Measurements from ENCODE around the gene GPC5.

Gene GPC5

DNA sequence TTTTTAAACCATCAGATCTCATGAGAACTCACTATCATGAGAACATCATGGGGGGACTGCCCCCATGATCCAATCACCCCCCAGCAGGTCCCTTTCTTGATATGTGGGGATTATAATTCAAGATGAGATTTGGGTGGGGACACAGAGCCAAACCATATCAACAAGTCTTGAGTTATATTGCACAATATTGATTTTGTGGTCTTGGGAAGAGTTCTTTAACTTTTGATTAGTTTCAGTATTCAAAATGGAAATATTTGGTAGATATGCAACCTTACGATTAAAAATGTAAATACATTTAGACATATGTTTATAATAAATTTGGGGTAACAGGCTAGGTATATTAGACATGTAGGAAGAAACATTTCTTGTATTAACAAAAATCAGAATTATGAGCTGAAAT, 188.2 kb downstream of the GPC5 start:
- H3K36me3 ChIP-seq (ENCODE audit: control insufficient read depth, insufficient read depth, low read length) = no peaks in the 10 kb centered on the region
- no peak overlapping the region for H3K4me3 ChIP-seq (ENCODE audit: low read length)
- H3K27me3 ChIP-seq (ENCODE audit: control insufficient read depth, insufficient read depth, low read length) = no peaks in the 10 kb centered on the region
- H3K9me3 ChIP-seq (ENCODE audit: control insufficient read depth, low read length) = no peaks in the 10 kb centered on the region
- H3K4me1 ChIP-seq (ENCODE audit: control insufficient read depth, insufficient read depth, low read length) = no peaks in the 10 kb centered on the region
- no peak overlapping the region for H3K9ac ChIP-seq (ENCODE audit: low read length)

DNA sequence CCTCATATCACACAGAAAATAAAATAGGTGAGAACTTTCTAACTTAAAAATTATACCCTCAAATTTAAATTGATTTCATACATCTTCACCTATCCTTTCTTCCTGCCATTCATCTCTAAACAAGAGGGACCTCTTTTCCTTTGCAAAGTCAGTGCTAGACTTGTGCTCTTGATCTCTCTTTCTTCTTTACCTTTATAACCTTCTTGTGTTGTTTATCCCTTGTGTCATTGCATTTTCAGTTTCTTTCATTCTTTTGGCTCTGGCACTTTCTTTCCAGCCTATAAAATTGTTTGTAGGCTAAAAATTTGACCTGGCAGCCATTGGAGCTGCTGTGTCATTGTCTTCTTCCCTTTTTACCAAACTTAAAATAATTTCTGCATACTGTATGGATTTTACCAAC, 190.1 kb downstream of the GPC5 start:
- Histone ChIP-seq H3K4me1 (ENCODE audit: control insufficient read depth, insufficient read depth, low read length) (no peaks in the 10 kb centered on the region), H3K36me3 (ENCODE audit: control insufficient read depth, insufficient read depth, low read length) (no peaks in the 10 kb centered on the region), H3K9me3 (ENCODE audit: control insufficient read depth, low read length) (no peaks in the 10 kb centered on the region), H3K4me3 (ENCODE audit: low read length) (no peak overlapping the region), H3K27me3 (ENCODE audit: control insufficient read depth, insufficient read depth, low read length) (no peaks in the 10 kb centered on the region), H3K9ac (ENCODE audit: low read length) (no peak overlapping the region)

- Histone ChIP-seq H3K36me3 (ENCODE audit: control insufficient read depth, insufficient read depth, low read length) (no peaks in the 10 kb centered on the region), H3K9ac (ENCODE audit: low read length) (no peak overlapping the region), H3K4me3 (ENCODE audit: low read length) (no peak overlapping the region), H3K4me1 (ENCODE audit: control insufficient read depth, insufficient read depth, low read length) (no peaks in the 10 kb centered on the region), H3K9me3 (ENCODE audit: control insufficient read depth, low read length) (no peaks in the 10 kb centered on the region), H3K27me3 (ENCODE audit: control insufficient read depth, insufficient read depth, low read length) (no peaks in the 10 kb centered on the region)
These were observed 193.9 kb downstream of the GPC5 start for GRCh38 chr13:91592056-91593014.

DNA sequence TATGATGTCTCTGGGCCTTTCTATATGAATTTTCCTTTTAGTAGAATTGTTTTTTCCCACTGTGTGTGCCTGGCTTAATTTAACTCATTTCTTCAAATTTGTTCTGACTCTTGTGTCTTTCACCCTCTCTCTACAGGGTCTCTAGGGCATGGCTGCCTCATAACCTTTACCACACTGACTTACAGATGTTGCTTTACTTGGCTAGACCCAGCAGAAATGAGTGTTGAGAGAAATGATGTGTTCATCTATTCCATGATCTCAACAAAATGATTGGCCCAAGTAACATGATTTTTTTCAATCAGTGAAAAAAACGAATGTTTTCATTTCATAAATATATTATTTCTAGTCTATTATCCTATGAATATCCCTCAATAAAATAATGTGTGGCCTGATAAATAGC, 195.0 kb downstream of the GPC5 start:
- H3K9me3 ChIP-seq (ENCODE audit: control insufficient read depth, low read length) = no peaks in the 10 kb centered on the region
- H3K27me3 ChIP-seq (ENCODE audit: control insufficient read depth, insufficient read depth, low read length) = no peaks in the 10 kb centered on the region
- no peak overlapping the region for H3K4me3 ChIP-seq (ENCODE audit: low read length)
- H3K4me1 ChIP-seq (ENCODE audit: control insufficient read depth, insufficient read depth, low read length) = no peaks in the 10 kb centered on the region
- no peak overlapping the region for H3K9ac ChIP-seq (ENCODE audit: low read length)
- no peaks in the 10 kb centered on the region for H3K36me3 ChIP-seq (ENCODE audit: control insufficient read depth, insufficient read depth, low read length)

DNA sequence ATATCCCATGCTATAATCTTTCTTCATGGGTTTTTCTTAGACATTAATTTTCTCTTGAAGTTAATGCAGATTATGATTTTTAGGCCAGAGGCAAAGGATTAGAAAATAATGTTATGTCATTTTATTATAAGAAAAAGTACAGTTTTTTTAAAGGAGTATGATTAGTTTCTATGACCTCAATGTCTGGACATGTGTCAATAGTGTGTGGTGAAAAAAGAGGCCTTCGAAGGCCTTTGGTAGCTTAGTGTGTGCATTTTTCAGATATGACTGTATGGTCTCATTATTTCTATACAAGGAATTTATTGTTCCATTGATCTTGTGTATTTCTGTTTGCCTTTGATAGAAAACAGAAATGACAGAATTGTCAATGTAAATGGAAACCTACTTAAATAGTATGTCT, 195.6 kb downstream of the GPC5 start:
- Histone ChIP-seq H3K4me3 (ENCODE audit: low read length) (no peak overlapping the region), H3K9me3 (ENCODE audit: control insufficient read depth, low read length) (no peaks in the 10 kb centered on the region), H3K36me3 (ENCODE audit: control insufficient read depth, insufficient read depth, low read length) (no peaks in the 10 kb centered on the region), H3K27me3 (ENCODE audit: control insufficient read depth, insufficient read depth, low read length) (no peaks in the 10 kb centered on the region), H3K9ac (ENCODE audit: low read length) (no peak overlapping the region), H3K4me1 (ENCODE audit: control insufficient read depth, insufficient read depth, low read length) (no peaks in the 10 kb centered on the region)

DNA sequence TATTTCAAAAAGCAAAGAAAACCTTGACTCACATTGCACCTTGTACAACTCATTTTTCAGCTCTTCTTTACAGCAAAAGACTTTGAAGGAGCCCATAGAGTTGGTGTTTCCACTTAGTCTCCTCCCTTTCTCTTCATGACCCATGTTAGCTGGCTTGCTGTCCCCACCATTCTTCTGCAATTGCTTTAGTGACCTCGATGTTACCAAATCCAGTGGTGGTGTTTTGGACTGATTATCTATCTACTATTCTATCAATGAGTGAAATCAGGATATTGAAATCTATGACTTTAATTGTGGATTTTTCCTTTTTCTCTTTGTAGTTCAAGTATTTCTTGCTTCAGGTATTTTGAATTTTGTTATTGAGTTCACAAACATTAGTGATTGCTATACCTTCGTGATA, 197.3 kb downstream of the GPC5 start:
- Histone ChIP-seq H3K36me3 (ENCODE audit: control insufficient read depth, insufficient read depth, low read length) (no peaks in the 10 kb centered on the region), H3K9me3 (ENCODE audit: control insufficient read depth, low read length) (no peaks in the 10 kb centered on the region), H3K4me3 (ENCODE audit: low read length) (no peak overlapping the region), H3K27me3 (ENCODE audit: control insufficient read depth, insufficient read depth, low read length) (no peaks in the 10 kb centered on the region), H3K9ac (ENCODE audit: low read length) (no peak overlapping the region), H3K4me1 (ENCODE audit: control insufficient read depth, insufficient read depth, low read length) (no peaks in the 10 kb centered on the region)

- Histone ChIP-seq H3K27me3 (ENCODE audit: control insufficient read depth, insufficient read depth, low read length) (no peaks in the 10 kb centered on the region), H3K9me3 (ENCODE audit: control insufficient read depth, low read length) (no peaks in the 10 kb centered on the region), H3K36me3 (ENCODE audit: control insufficient read depth, insufficient read depth, low read length) (no peaks in the 10 kb centered on the region), H3K4me1 (ENCODE audit: control insufficient read depth, insufficient read depth, low read length) (no peaks in the 10 kb centered on the region), H3K9ac (ENCODE audit: low read length) (no peak overlapping the region), H3K4me3 (ENCODE audit: low read length) (no peak overlapping the region)
These were observed 198.4 kb downstream of the GPC5 start for GRCh38 chr13:91596842-91597241.

DNA sequence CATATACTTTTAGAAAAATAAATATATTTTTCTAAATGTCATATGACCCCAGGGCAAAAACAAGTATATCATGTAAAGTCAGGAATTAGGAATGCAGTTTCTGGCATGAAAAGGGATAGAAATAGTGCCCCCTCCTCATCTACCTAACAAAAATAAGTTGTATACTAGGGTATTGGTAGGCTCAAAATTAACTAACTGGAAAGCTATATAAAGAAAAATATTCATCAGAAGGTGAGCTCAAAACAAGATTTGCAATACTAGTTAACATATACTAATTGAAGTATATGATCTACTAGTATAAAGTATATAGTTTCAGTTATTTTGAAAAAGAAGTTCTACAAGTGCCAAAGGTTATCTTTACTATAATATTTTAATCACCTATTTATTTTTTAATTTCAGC, 200.2 kb downstream of the GPC5 start:
- H3K9me3 ChIP-seq (ENCODE audit: control insufficient read depth, low read length) = no peaks in the 10 kb centered on the region
- no peaks in the 10 kb centered on the region for H3K36me3 ChIP-seq (ENCODE audit: control insufficient read depth, insufficient read depth, low read length)
- no peak overlapping the region for H3K9ac ChIP-seq (ENCODE audit: low read length)
- H3K4me1 ChIP-seq (ENCODE audit: control insufficient read depth, insufficient read depth, low read length) = no peaks in the 10 kb centered on the region
- no peaks in the 10 kb centered on the region for H3K27me3 ChIP-seq (ENCODE audit: control insufficient read depth, insufficient read depth, low read length)
- no peak overlapping the region for H3K4me3 ChIP-seq (ENCODE audit: low read length)

- no peaks in the 10 kb centered on the region for H3K4me1 ChIP-seq (ENCODE audit: control insufficient read depth, insufficient read depth, low read length)
- no peaks in the 10 kb centered on the region for H3K27me3 ChIP-seq (ENCODE audit: control insufficient read depth, insufficient read depth, low read length)
- no peaks in the 10 kb centered on the region for H3K36me3 ChIP-seq (ENCODE audit: control insufficient read depth, insufficient read depth, low read length)
- no peak overlapping the region for H3K4me3 ChIP-seq (ENCODE audit: low read length)
- no peak overlapping the region for H3K9ac ChIP-seq (ENCODE audit: low read length)
- H3K9me3 ChIP-seq (ENCODE audit: control insufficient read depth, low read length) = no peaks in the 10 kb centered on the region
These were observed 202.9 kb downstream of the GPC5 start for GRCh38 chr13:91601273-91601672.

- H3K9me3 ChIP-seq (ENCODE audit: control insufficient read depth, low read length) = no peaks in the 10 kb centered on the region
- no peaks in the 10 kb centered on the region for H3K36me3 ChIP-seq (ENCODE audit: control insufficient read depth, insufficient read depth, low read length)
- no peaks in the 10 kb centered on the region for H3K27me3 ChIP-seq (ENCODE audit: control insufficient read depth, insufficient read depth, low read length)
- no peak overlapping the region for H3K4me3 ChIP-seq (ENCODE audit: low read length)
- no peak overlapping the region for H3K9ac ChIP-seq (ENCODE audit: low read length)
- no peaks in the 10 kb centered on the region for H3K4me1 ChIP-seq (ENCODE audit: control insufficient read depth, insufficient read depth, low read length)
These were observed 203.4 kb downstream of the GPC5 start for GRCh38 chr13:91601807-91602206.

DNA sequence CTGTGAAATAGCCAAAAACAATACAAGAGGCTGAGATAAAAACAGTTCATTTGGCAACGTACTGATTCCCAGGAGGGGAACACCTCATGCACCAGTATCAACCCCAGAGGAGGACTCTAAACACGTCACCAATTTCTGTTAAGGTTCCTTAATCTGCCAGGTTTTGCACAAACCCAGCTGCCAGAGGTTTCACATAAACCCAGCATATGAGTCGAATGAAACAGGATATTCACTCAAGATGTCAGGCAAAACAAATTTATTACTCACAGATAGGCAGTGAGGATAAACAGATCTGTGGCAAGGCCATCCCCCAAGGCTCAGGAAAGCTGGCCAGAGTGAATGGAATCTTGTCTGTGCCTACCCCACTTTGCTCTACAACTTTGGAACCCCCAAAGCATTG, 210.9 kb downstream of the GPC5 start:
- H3K4me1 ChIP-seq (ENCODE audit: control insufficient read depth, insufficient read depth, low read length) = no peaks in the 10 kb centered on the region
- no peak overlapping the region for H3K4me3 ChIP-seq (ENCODE audit: low read length)
- no peaks in the 10 kb centered on the region for H3K36me3 ChIP-seq (ENCODE audit: control insufficient read depth, insufficient read depth, low read length)
- H3K9ac ChIP-seq (ENCODE audit: low read length) = no peak overlapping the region
- H3K27me3 ChIP-seq (ENCODE audit: control insufficient read depth, insufficient read depth, low read length) = no peaks in the 10 kb centered on the region
- H3K9me3 ChIP-seq (ENCODE audit: control insufficient read depth, low read length) = no peaks in the 10 kb centered on the region

DNA sequence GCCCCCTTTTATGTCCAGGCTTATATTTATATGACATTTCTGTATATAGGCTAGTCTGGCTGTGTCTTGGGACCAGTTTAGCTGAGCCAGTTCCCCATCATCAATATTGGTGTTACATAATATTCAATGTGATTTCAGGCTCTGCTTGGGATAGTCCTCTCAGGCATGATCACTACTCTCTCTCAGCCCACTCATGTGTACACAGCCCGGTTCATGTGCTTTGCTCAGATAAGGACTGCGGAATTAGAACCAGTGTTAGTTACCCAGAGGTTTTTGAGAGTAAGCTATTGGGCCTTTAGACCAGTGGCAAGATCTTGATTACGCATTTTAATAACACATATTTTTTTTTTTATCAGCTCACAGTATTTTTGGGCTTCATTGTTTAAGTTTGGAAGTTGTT, 219.9 kb downstream of the GPC5 start:
- Histone ChIP-seq H3K9ac (ENCODE audit: low read length) (no peak overlapping the region), H3K9me3 (ENCODE audit: control insufficient read depth, low read length) (no peaks in the 10 kb centered on the region), H3K4me3 (ENCODE audit: low read length) (no peak overlapping the region), H3K36me3 (ENCODE audit: control insufficient read depth, insufficient read depth, low read length) (no peaks in the 10 kb centered on the region), H3K27me3 (ENCODE audit: control insufficient read depth, insufficient read depth, low read length) (no peaks in the 10 kb centered on the region), H3K4me1 (ENCODE audit: control insufficient read depth, insufficient read depth, low read length) (no peaks in the 10 kb centered on the region)
